HG03045 (cell line): Measurements from ENCODE around the gene AP1G2.
A peak's percentile ranks its signal among the peaks of the same experiment; 100 is the strongest.
"Not testable (repeated sequence)": the region's sequence is repeated elsewhere in the genome, so short reads cannot be mapped to it uniquely, and the experiment has no call there.

Experiments
- ATAC-seq: cut with Tn5 transposase; IDR thresholded peaks from one replicate; pipeline ENCODE4 v1.9.1; 2021; ENCODE audit warnings: mild to moderate bottlenecking, moderate library complexity; ENCODE audit not compliant: unreplicated experiment

Gene AP1G2

DNA sequence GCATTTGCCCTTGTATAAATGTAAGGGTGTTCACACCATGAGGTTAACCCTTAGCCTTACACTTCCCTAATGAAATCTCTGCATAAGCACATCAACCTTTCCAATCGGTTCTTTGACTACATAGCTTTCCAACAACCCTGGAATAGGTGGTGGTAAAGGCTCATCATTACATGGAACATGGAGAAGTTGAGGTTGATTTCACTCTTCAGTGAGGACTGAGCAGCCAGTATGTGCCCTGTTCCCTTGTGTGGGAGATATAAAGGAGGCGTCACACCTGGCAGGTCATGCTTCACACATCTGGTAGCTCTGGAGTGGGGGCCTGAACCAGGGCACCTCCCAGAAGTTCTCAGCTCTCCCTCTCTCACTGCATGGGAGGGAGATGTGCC is 32.7 kb upstream of the AP1G2 start:
- ATAC-seq = no peak

DNA sequence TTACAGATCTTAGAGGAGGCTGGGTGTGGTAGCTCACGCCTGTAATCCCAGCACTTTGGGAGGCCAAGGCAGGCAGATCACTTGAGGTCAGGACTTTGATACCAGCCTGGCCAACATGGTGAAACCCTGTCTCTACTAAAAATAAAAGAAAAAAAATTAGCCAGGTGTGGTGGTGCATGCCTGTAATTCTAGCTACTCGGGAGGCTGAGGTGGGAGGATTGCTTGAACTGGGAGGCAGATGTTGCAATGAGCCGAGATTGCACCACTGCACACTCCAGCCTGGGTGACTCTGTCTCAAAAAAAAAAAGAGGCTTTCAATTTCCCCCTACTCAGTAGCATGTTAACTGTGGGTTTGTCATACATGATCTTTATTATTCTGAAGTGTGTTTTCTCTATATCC is 26.6 kb upstream of the AP1G2 start:
- ATAC-seq = not testable (repeated sequence)

DNA sequence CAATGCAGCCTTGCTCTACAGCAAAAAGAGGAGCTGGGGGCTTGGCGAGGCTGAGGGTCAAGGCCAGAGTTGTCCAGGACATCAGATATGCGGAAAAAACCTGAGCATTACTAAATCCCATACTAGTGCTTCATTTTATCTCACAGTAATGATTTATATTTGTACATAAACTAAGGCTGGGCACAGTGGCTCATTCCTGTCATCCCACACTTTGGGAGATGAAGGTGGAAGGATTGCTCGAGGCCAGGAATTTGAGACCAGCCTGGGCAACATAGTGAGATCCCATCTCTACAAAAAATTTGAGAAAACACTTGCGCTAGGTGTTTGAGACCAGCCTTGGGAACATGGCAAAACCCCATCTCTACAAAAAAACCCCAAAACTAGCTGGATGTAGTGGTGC is 22.6 kb upstream of the AP1G2 start:
- ATAC-seq = no peak

DNA sequence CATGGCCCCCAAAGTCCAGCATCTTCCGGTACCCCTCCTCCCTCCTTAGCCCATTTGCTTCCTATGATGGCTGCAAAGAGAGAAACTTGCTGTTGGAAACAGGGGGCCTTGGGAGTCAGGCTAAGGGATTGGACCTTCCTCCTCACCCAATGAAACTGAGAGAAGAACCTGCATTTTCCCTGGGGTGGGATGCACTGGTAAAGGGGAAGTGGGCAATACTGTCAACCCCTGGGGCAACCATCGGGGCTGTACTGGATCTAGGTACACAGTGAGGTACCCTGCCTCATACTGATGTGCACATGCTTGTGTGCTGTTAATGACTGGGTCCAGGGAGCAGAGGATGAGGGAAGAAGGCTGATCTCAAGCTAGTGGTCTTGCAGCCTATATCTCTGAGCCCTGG is 22.0 kb upstream of the AP1G2 start:
- ATAC-seq = no peak

DNA sequence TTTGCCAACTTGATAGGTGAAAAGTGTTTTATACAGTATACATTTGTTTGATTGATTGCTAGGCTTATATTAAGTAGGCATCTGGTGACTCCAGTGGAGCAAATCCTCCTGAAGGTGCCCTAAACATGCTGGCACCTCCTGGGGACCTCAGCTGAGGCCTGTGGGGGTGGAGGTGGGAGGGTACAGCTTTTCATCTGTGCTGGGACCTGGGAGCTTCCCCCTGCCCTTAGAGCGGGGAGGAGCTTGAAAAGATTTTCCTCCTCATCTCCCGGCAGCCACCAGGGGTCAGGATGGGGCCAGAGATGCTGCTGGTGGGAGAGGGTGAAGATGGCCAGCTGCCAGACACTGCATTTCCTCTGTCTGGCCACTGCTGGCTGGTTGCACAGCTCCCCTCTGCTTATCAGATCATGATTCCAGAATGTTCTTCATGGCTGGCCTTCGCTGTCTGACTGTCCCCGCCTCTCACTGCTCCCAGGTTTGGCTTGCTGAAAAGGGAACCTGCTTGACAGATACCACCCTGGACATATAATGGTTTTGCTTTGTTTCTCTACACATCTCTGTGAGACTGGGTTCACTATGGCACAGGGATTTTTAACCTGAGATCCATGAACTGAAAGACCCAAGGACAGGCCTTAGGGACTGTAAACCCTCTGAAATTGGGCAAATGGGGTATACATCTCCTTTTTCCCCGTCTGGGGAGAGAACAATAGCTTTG is 21.4 kb upstream of the AP1G2 start:
- ATAC-seq = peak; percentile 73

DNA sequence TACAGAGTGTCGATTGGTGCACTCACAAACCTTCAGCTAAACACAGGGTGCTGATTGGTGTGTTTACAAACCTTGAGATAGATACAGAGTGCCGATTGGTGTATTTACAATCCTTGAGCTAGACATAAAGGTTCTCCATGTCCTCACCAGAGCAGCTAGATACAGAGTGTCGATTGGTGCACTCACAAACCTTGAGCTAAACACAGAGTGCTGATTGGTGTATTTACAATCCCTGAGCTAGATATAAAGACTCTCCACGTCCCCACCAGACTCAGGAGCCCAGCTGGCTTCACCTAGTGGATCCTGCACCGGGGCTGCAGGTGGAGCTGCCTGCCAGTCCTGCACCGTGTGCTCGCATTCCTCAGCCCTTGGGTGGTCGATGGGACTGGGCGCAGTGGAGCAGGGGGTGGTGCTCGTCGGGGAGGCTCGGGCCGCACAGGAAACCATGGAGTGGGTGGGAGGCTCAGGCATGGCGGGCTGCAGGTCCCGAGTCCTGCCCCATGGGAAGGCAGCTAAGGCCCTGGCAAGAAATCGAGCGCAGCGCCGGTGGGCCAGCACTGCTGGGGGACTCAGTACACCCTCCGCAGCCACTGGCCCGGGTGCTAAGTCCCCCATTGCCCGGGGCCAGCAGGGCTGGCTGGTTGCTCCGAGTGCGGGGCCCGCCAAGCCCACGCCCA is 17.1 kb upstream of the AP1G2 start:
- not testable (repeated sequence) for ATAC-seq

DNA sequence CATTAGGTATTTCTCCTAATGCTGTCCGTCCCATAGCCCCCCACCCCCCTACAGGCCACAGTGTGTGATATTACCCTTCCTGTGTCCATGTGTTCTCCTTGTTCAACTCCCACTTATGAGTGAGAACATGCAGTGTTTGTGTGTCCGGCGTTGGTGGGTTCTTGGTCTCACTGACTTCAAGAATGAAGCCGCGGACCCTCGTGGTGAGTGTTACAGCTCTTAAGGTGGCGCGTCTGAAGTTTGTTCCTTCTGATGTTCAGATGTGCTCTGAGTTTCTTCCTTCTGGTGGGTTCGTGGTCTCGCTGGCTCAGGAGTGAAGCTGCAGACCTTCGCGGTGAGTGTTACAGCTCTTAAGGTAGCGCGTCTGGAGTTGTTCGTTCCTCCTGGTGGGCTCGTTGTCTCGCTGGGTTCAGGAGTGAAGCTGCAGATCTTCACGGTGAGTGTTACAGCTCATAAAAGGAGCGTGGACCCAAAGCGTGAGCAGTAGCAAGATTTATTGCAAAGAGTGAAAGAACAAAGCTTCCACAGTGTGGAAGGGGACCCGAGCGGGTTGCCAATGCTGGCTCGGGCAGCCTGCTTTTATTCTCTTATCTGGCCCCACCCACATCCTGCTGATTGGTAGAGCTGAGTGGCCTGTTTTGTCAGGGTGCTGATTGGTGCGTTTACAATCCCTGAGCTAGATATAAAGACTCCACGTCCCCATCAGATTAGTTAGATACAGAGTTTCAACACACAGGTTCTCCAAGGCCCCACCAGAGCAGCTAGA is 16.4 kb upstream of the AP1G2 start:
- ATAC-seq = not testable (repeated sequence)

DNA sequence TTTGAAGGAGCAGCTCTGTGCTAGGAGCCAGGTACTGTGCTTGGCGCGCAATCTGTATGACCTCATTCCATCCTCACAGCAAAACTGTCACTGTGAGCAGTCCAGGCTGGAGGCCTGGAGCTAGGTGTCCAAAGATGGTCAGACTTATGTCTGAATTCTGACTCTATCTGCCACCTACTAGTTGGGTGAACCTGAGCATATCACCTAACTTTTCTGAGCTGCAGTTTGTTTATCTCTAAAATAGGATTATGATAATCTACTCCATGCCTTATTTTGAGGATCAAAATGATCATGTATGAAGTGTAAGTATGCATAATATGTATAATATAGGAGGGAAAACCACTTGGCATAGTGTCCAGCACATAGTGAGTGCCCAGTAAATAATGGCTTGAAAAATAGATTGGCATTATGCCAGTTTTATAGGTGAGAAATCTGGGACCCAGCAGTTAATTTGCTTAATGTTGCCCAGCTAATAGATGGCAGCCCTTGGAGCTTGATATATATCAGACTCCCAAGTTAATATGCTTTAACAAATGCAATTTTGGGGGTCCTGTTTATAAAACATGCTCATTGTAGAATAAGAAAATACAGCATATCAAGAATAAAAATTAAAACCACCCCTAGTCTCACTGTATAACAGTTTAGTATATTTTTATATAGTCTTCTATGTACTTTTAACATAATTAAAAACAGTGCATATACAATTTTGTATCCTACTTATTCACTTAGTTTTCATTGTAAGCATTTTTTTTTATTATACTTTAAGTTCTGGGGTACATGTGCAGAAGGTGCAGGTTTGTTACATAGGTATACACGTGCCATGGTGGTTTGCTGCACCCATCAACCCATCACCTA is 15.5 kb upstream of the AP1G2 start:
- no peak for ATAC-seq

DNA sequence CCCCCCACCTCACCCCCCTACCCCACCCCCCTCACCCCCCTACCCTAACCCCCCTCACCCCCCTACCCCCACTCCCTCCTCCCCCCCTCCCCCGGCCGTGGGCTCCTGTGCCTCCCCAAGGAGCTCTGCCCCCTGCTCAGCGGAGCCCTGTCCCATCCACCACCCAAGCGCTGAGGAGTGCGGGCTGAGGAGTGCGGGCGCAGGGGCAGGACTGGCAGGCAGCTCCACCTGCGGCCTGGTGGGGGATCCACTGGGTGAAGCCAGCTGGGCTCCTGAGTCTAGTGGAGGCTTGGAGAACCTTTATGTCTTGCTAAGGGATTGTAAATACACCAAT is 13.3 kb upstream of the AP1G2 start:
- no peak for ATAC-seq

DNA sequence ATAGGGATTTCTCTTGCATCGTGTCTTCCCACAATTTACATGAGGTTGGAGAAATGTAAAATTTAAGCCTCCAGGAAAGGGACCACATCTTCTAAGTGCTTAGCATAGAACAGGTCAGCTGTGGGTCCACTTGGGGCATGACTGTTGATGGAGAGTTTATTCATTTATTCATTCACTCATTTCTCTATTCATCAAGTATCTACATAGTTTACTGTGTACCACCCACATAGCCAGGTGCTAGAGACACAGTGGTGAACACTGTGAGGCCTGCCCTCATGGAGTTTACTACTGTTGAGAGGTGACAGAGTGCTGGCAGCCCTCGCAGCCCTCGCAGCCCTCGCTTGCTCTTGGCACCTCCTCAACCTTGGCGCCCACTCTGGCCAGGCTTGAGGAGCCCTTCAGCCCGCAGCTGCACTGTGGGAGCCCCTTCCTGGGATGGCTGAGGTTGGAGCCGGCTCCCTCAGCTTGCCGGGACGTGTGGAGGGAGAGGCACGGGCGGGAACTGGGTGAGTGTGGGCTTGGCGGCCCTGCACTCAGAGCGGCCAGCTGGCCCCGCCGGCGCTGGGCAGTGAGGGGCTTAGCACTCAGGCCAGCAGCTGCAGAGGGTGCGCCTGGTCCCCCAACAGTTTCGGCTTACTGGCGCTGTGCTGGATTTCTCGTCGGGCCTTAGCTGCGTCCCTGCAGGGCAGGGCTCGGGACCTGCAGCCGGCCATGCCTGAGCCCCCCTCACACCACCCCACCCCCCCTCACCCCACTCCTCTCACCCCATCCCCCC is 12.7 kb upstream of the AP1G2 start:
- no peak for ATAC-seq

DNA sequence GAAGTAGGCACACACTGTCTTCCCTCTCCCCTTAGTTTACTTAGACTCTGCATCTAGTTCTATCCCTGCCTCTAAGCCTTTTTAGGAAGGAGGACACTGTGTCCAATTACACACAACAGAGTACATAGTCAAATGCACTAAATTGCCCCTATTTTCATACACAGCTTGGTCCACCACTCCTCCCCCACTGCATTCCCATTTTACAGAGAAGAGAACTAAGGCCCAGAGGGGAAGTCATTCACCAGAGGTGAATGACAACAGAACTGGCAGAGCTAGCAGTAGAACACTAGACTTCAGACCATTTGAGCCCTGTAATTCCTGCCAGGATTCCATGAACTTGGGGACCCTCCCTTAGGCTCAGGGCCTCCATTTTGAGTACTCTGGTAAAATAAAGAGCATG is 12.1 kb upstream of the AP1G2 start:
- no peak for ATAC-seq

DNA sequence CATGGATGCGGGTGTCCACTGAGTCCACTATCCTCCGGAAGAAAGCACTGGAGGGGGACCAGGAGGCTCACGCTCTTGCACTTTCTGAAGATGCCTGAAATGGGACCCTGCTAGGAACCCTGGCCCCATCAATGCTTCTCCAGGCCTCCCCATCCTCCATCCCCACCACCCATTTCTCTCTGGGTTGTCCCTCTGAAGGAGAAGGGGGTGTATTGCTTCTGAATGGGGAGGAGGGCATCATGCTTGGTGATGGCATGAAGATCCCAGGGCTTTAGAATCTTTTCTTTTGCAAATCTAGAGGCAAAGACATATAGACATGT is 11.7 kb upstream of the AP1G2 start:
- no peak for ATAC-seq

DNA sequence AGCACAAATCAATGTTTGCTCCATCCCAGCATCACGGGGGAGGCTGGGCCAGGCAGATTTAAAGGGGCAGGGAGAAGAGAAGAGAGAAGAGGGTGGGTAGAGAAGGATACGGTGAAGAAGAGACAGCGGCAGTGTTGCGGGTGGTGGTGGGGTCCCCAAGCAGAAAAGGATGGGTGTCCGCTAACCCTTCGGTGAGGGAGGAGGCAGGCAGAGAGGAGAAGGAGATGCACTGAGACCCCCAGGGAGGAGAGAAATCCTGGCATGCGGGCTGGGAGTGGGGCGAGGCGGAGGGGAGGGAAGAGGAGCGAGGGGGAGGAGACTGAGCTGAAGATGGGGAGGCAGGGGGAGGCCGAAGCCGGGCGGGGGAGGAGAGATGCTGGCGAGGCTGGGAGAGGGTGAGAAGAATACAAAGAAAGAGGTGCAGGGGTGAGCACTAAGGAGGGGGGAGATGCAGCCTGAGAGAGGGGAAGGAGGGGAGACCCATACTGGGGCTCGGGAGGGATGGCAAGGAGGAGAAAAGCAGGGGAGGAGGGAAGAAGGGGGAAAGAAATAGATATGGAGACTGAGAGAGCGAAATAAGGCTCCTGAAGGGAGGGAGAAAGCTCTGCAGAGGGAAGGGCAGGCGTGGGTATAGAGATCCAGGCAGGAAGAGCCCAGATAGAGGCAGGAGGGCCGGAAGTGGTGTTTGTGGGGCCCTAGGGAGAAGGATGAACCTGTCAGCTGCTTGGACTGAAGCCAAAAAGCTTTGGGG is 11.1 kb upstream of the AP1G2 start, which contains the start of gene JPH4:
JPH4 (minus strand) TSS at position 231 of the 751 bp plus-strand sequence. CDS start 1,337 bp downstream, outside the sequence.
- no peak for ATAC-seq

DNA sequence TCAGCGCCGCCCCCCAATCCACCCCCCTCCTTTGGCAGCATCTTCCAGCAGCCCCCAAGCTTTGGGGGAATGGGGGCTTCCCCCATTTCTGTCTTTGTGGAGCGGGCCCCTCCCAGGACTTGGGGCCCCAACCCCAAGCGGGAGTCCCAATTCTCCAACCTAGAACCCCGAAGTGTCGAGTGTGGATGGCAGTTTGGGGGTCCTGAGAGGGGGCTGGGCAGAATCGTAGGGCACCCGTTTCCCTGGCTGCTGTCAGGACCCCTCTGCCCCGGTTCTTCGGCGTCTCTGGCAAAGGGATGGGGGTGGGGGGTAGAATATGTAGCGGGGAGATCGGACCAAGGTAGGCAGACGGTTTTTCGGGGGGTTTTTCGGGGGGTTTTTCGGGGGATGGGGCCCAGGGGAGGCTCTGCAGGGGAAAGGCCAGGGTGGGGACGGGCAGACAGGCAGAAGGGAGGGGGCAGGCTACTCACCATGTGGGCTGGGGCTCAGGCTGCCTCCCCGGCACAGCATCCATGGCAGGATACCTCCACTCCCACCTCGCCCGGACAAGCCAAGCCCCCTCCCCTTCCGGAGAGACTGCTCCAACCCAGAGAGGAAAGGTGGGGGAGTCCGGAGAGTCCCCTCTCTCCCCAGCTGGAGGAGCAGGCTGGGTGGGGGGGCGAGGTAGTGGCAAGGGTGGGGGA is 10.3 kb upstream of the AP1G2 start:
- ATAC-seq = no peak

DNA sequence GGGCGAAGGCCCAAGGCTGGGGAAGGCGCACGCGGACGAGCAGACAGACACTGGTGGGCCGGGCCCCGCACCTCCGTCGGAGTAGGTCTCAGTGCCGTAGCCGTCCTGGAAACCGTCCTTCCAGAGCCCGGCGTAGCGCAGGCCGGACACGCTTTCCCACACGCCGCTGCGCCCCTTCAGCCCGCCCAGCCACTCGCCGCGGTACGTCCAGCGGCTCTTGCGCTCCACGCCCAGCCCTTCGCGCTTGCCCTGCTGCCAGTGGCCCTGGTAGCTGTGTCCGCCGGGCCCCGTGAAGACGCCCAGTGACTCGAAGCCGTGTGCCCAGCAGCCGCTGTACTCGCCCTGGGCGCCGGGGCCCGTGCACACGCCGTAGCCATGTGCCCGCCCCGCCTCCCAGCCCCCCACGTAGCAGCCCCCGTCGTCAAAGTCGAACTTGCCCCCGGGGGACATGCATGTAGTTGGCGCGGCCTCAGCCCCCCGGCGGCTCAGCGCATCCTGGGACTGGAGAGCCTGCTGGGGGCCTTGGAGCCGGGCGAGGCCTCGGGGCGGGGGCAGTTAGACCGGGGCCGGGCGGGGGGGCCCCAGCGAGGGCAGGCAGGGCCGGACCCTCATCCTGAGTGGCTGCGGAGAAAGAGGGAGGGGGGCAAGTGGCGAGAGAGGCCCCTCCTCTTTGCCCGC is 9.6 kb upstream of the AP1G2 start:
- no peak for ATAC-seq

DNA sequence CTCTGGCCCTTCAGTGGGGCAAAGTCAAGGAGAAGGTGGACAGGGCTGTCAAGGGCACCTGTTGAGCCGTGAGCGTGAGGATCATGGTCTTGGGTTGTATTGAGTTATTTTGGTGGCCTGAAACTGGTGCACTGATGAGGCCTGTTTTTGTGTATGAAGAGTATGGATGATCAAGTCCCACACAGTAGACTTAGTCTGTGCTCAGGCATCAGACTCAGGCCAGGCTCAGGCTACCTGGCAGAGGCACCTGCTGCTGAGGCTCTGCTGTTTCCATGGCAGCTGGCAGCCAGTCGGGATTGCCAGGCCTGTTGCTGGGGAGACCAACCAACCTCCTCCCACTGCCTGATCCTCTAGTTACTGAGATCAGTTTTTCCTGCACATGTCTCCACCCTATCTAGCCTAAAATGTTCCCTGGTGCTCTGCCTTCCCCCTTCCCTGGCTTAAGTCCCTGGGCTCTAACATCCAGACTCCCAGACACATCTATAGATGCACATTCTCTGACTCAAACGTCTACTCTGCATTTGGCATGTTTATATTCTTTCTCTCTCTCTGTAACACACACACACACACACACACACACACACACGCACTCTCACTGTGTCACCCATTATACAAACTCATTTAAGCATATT is 5.9 kb upstream of the AP1G2 start:
- no peak for ATAC-seq

DNA sequence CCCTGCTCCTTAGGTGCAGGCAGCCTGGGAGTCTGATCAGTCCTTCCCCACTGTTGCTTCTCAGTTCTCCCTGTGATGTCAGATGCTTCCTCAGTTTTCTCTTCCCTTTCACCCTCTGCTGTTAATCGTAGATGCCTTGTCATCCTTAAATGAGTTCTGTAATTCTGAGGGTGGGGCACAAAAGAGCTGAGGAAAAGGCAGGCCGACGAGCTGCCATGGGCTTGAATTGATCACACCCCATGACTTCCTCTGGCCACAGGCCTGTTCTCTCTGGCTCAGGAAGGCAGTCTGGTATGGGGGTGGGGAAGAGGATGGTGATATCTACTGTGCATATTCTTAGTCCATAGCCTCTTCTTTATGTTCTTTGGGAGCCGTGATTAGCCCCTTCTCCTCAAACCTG is 5.2 kb upstream of the AP1G2 start:
- no peak for ATAC-seq

DNA sequence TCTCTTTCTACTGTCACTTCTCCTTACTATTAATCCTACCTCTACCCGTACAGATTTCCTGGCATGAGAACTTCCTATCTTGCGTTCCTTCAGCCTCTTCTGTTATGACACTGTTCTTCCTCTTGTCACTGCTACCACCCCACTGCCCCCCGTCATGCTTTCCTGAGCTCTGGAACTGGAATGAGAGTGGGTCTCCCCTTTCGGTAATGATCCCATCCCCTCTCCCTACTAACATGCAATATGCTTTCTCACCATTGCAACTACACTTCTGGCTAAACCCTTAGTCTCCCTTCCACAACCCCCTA is 4.9 kb upstream of the AP1G2 start:
- ATAC-seq = no peak
